Measurements from ENCODE around the gene SMYD3.

- TF ChIP-seq SMAD1 (IDR thresholded peaks at IDR 0.05; ENCODE audit: low read depth, partially characterized antibody) (no peak), ZBTB33 (IDR thresholded peaks at IDR 0.05) (no peak), ZNF24 (IDR thresholded peaks at IDR 0.05) (no peak)
These were observed 463.5 kb downstream of the SMYD3 start for GRCh38 chr1:246043556-246043955.
